Heart left ventricle (tissue), 13 donors: ENCODE measurements around the gene LIPE.

ENCODE experiments used
- POLR2A ChIP-seq, 2 donors: fragments of 450-650 bp; IDR thresholded peaks; one replicate each; pipeline ENCODE4 v1.6.1; 2017; ENCODE audit warnings: antibody characterized with exemption in 2 of 2, mild to moderate bottlenecking in 2 of 2, moderate library complexity in 2 of 2
- TF ChIP-seq, protein P1 (sequence below), 12 donors: fragments of 200-600 bp; sonication (generic) in 4 of 12; IDR thresholded peaks; one replicate each; pipeline versions ENCODE4 v1.5.0 to v1.8.0; 2018 to 2022; ENCODE audit warnings: antibody characterized with exemption in 12 of 12, mild to moderate bottlenecking in 5 of 12
- donor health status: ischemic (EF 13 %, LVEDD 7.1; RV severe dilation, severe dysfunction).
- donor health status: DM: no; HTN: yes; CAD: no.
- donor health status: DM: no; HTN: no; CAD: no.
- donor health status: ischemic (EF 25% LVEDD 6.9; RV normal size, moderate dysfunction).
- donor health status: ischemic (EF 25% LVEDD 5.7; RV mildly dilated, moderate dysfunction).
- donor health status: ischemic (EF 35%, LVEDD 5.7; RV mildly dilated, moderate dysfunction).
- donor health status: nonischemic (EF 11% LVEDD 7.7; RV severe dilation, severe dysfunction).
- donor health status: DM: yes; HTN: yes; CAD: no.
- donor health status: PGD.
- donor health status: ischemic (EF 29% LVEDD 5.4; RV normal size, mild dysfunction).
- donor health status: nonischemic (EF 23%, LVEDD 6.1; RV moderate dilation, normal function).

DNA sequence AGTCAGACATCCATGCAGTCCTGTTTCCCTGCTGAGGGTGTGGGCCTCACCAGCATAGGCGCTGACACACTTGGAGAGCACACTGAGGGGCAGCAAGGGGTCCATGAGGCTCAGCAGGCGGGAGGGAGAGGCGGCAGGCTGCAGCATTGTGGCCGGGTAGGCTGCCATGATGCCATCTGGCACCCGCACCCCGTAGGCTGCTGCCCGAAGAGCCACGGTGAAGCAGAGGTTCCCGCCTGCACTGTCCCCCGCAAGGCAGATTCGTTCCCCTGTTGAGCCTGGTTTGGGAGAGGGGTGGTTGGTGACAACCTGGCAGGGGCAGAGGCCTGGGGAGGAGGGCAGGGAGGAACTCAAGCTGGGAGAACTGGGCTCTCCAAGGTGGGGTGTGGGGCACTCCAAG lies 21.1 kb downstream of the LIPE start:
- TF ChIP-seq POLR2A (IDR thresholded peaks at IDR 0.05) = no peak
- TF ChIP-seq, protein P1, sequence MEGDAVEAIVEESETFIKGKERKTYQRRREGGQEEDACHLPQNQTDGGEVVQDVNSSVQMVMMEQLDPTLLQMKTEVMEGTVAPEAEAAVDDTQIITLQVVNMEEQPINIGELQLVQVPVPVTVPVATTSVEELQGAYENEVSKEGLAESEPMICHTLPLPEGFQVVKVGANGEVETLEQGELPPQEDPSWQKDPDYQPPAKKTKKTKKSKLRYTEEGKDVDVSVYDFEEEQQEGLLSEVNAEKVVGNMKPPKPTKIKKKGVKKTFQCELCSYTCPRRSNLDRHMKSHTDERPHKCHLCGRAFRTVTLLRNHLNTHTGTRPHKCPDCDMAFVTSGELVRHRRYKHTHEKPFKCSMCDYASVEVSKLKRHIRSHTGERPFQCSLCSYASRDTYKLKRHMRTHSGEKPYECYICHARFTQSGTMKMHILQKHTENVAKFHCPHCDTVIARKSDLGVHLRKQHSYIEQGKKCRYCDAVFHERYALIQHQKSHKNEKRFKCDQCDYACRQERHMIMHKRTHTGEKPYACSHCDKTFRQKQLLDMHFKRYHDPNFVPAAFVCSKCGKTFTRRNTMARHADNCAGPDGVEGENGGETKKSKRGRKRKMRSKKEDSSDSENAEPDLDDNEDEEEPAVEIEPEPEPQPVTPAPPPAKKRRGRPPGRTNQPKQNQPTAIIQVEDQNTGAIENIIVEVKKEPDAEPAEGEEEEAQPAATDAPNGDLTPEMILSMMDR (IDR thresholded peaks at IDR 0.05) = no peak
